DND-41 (cell line): ENCODE results near the gene VSIG8.

Experiments used
- ATAC-seq: fragments of 200-7000 bp; cut with Tn5 transposase; 3 replicates; pipeline ENCODE4 v1.9.1; 2021; ENCODE audit warnings: low read depth; ENCODE audit not compliant: insufficient read depth
- DNase-seq: peaks from one replicate; pipeline ENCODE4 v3.0.0-alpha.2; 2020
- H2AFZ ChIP-seq: 2 replicates; pipeline ENCODE4 v1.6.0; 2012; ENCODE audit warnings: low read depth, low read length
- H3K27ac ChIP-seq: 2 replicates; pipeline ENCODE4 v1.5.1; 2012; ENCODE audit warnings: low read length, inconsistent platforms
- H3K27me3 ChIP-seq: fragments of 200-600 bp; sonication (generic); 2 replicates; pipeline ENCODE4 v1.6.0; 2012; ENCODE audit warnings: low read length, mild to moderate bottlenecking, inconsistent platforms; ENCODE audit not compliant: insufficient read depth, poor library complexity
- H3K36me3 ChIP-seq: 2 replicates; pipeline ENCODE4 v1.5.1; 2012; ENCODE audit warnings: low read length, inconsistent platforms; ENCODE audit not compliant: insufficient read depth
- H3K4me1 ChIP-seq: 2 replicates; pipeline ENCODE4 v1.5.1; 2012; ENCODE audit warnings: mild to moderate bottlenecking, low read length; ENCODE audit not compliant: insufficient read depth
- H3K4me2 ChIP-seq: 2 replicates; pipeline ENCODE4 v1.6.0; 2012; ENCODE audit warnings: mild to moderate bottlenecking, moderate library complexity, low read length, inconsistent platforms; ENCODE audit not compliant: insufficient read depth
- H3K4me3 ChIP-seq, 2 experiments: fragments of 200-600 bp in 1 of 2; shearing (Covaris generic) in 1 of 2; 2 replicates each; pipeline ENCODE4 v1.5.1; 2012 to 2016; ENCODE audit warnings: inconsistent platforms in 2 of 2, low read length in 2 of 2, mild to moderate bottlenecking in 2 of 2, low read depth in 1 of 2, moderate library complexity in 1 of 2
- H3K79me2 ChIP-seq: 2 replicates; pipeline ENCODE4 v1.6.0; 2012; ENCODE audit warnings: low read length, inconsistent platforms; ENCODE audit not compliant: insufficient read depth
- H3K9ac ChIP-seq: 2 replicates; pipeline ENCODE4 v1.6.0; 2012; ENCODE audit warnings: low read depth, mild to moderate bottlenecking, inconsistent platforms, low read length, moderate library complexity
- H3K9me3 ChIP-seq: 2 replicates; pipeline ENCODE4 v1.5.1; 2012; ENCODE audit warnings: low read length, moderate library complexity, mild to moderate bottlenecking, inconsistent platforms; ENCODE audit not compliant: insufficient read depth, severe bottlenecking
- H4K20me1 ChIP-seq: 2 replicates; pipeline ENCODE4 v1.6.0; 2012; ENCODE audit warnings: low read length; ENCODE audit not compliant: insufficient read depth
- EZH2 ChIP-seq: IDR thresholded peaks from 3 replicates; pipeline ENCODE4 v1.6.1; 2012; ENCODE audit warnings: borderline replicate concordance, low read depth, mild to moderate bottlenecking, moderate library complexity, low read length, inconsistent platforms; ENCODE audit not compliant: severe bottlenecking
- TF ChIP-seq, protein P1 (sequence below): IDR thresholded peaks from 2 replicates; pipeline ENCODE4 v1.5.1; 2012; ENCODE audit warnings: borderline replicate concordance, low read length, moderate library complexity, mild to moderate bottlenecking; ENCODE audit not compliant: poor library complexity, severe bottlenecking; ENCODE audit errors: extremely low read depth

The VSIG8 gene

DNA sequence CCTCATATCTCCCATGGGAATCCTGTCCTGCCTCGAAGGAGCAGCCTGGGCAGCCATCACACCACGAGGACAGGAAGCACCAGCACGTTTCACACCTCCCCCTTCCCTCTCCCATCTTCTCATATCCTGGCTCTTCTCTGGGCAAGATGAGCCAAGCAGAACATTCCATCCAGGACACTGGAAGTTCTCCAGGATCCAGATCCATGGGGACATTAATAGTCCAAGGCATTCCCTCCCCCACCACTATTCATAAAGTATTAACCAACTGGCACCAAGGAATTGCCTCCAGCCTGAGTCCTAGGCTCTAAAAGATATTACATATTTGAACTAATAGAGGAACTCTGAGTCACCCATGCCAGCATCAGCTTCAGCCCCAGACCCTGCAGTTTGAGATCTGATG is 27.1 kb downstream of the VSIG8 start:
- H4K20me1 ChIP-seq: no peaks in the 10 kb centered on the region
- no peak for TF ChIP-seq EZH2
- TF ChIP-seq, protein P1, sequence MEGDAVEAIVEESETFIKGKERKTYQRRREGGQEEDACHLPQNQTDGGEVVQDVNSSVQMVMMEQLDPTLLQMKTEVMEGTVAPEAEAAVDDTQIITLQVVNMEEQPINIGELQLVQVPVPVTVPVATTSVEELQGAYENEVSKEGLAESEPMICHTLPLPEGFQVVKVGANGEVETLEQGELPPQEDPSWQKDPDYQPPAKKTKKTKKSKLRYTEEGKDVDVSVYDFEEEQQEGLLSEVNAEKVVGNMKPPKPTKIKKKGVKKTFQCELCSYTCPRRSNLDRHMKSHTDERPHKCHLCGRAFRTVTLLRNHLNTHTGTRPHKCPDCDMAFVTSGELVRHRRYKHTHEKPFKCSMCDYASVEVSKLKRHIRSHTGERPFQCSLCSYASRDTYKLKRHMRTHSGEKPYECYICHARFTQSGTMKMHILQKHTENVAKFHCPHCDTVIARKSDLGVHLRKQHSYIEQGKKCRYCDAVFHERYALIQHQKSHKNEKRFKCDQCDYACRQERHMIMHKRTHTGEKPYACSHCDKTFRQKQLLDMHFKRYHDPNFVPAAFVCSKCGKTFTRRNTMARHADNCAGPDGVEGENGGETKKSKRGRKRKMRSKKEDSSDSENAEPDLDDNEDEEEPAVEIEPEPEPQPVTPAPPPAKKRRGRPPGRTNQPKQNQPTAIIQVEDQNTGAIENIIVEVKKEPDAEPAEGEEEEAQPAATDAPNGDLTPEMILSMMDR: no peak
- H3K79me2 ChIP-seq: no peaks in the 10 kb centered on the region
- ATAC-seq (no peak), DNase-seq (no peak)
- no peak overlapping the region for H3K9ac ChIP-seq
- H3K4me3 ChIP-seq: no peak overlapping the region
- no peaks in the 10 kb centered on the region for H3K4me1 ChIP-seq
- H3K9me3 ChIP-seq: no peaks in the 10 kb centered on the region
- no peak overlapping the region for H3K27ac ChIP-seq
- no peaks in the 10 kb centered on the region for H3K36me3 ChIP-seq
- no peak overlapping the region for H2AFZ ChIP-seq
- no peak overlapping the region for H3K4me2 ChIP-seq
- H3K27me3 ChIP-seq: no peaks in the 10 kb centered on the region

DNA sequence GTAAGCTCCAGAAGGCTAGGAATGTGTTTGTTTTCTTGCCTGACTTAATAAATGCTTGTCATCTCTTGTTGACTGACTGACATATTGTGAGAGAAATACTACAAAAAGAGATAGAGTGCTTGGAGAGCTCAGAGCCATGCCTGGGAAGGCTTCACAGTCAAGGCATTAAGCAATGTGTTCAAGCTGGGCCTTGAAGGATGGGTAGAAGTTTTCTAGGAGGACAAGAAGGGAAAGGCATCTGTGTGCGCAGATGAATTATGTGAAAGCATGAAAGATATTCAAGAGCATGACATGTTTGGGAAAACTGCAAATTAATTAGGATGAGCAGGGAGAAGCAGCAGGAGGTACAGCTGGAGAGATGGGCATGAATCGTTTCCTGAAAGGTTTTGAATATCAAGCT is 30.1 kb downstream of the VSIG8 start:
- no peak overlapping the region for H3K27ac ChIP-seq
- no peaks in the 10 kb centered on the region for H4K20me1 ChIP-seq
- no peak overlapping the region for H3K9ac ChIP-seq
- H3K36me3 ChIP-seq: no peaks in the 10 kb centered on the region
- no peaks in the 10 kb centered on the region for H3K27me3 ChIP-seq
- no peak for TF ChIP-seq EZH2
- TF ChIP-seq, protein P1: no peak
- ATAC-seq (no peak), DNase-seq (no peak)
- no peak overlapping the region for H2AFZ ChIP-seq
- H3K4me3 ChIP-seq: no peak overlapping the region
- H3K4me1 ChIP-seq: no peaks in the 10 kb centered on the region
- no peaks in the 10 kb centered on the region for H3K9me3 ChIP-seq
- no peak overlapping the region for H3K4me2 ChIP-seq
- no peaks in the 10 kb centered on the region for H3K79me2 ChIP-seq

DNA sequence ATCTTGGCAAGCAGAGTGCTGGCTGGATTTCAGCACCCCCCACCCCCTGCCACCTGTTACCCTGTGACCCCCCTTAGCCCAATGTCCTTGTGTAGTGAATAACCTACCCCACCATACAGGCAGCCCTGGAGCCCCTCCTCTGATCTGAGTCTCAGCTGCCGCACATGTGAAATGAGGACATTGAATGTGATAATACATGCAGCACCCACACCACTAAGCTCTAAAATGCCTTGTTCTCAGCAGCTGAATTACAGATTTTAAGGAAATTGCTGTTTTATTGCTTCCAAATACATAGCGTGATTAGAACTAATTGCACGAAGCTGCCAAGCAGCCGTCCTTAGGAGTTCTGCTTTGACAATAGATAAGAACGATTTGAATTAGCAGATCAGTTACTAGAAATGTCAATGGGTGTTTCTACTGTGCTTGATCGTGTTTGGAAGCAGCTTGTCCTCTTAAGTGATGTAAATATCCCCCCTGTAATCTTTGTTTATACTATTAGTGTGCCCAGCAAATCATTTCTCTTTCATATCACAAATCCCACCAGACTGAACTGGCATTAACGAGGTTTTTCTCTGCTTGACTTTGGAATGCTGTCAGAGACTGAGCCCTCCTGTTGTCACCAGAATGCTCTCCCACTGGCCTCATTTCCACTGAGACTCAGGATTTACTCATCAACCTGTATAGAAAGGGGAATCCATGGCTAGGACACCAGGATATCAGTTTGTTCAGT is 30.9 kb downstream of the VSIG8 start:
- no peak overlapping the region for H3K27ac ChIP-seq
- no peaks in the 10 kb centered on the region for H3K79me2 ChIP-seq
- TF ChIP-seq, protein P1: no peak
- H4K20me1 ChIP-seq: no peaks in the 10 kb centered on the region
- no peak overlapping the region for H3K4me2 ChIP-seq
- H3K4me3 ChIP-seq: no peak overlapping the region
- no peaks in the 10 kb centered on the region for H3K9me3 ChIP-seq
- no peaks in the 10 kb centered on the region for H3K4me1 ChIP-seq
- H3K36me3 ChIP-seq: no peaks in the 10 kb centered on the region
- H3K9ac ChIP-seq: no peak overlapping the region
- DNase-seq (no peak), ATAC-seq (no peak)
- H3K27me3 ChIP-seq: no peaks in the 10 kb centered on the region
- no peak overlapping the region for H2AFZ ChIP-seq

DNA sequence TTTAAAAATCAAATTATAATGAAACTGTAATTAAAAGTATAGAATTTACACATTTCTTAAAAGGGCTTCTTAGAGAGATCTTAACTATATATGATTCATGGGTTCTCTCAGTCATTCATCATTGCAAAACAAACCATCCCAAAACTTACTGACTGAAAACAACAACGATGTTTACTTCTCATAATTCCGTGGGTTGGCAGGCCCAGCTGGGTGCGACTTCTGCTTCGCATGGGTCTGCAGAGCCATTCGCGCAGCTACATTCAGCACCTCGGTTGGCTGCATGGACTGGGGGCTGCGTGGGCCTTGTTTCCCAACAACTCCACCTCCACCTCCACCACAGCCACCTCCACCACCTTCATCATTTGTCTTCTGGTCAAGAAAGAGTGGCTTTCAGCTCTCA is 31.7 kb downstream of the VSIG8 start:
- H4K20me1 ChIP-seq: no peaks in the 10 kb centered on the region
- no peaks in the 10 kb centered on the region for H3K27me3 ChIP-seq
- DNase-seq: no peak
- H3K4me2 ChIP-seq: no peak overlapping the region
- no peaks in the 10 kb centered on the region for H3K79me2 ChIP-seq
- no peak overlapping the region for H3K4me3 ChIP-seq
- no peak for TF ChIP-seq EZH2
- TF ChIP-seq, protein P1: no peak
- H3K27ac ChIP-seq: no peak overlapping the region
- no peak overlapping the region for H2AFZ ChIP-seq
- no peaks in the 10 kb centered on the region for H3K9me3 ChIP-seq
- no peak for ATAC-seq
- peaks cover 6% of the 10 kb centered on the region for H3K4me1 ChIP-seq
- H3K9ac ChIP-seq: no peak overlapping the region
- no peaks in the 10 kb centered on the region for H3K36me3 ChIP-seq
